Measurements from ENCODE around the gene HNRNPH3.
"Not testable (repeated sequence)": the region's sequence is repeated elsewhere in the genome, so short reads cannot be mapped to it uniquely, and the experiment has no call there.

HNRNPH3 gene

GRCh38 chr10:68331455-68332258, at the start of gene HNRNPH3:
Gene HNRNPH3 (plus strand): TSS chr10:68332064. CDS start chr10:68337222, 5,158 bp downstream.
- DNase-seq, result peak; percentile 56

- no peak for DNase-seq
These were observed 47.5 kb upstream of the HNRNPH3 start for GRCh38 chr10:68284062-68285001.

- no peak for DNase-seq
These were observed 43.1 kb upstream of the HNRNPH3 start for GRCh38 chr10:68288717-68289116.

- DNase-seq, result no peak
These were observed 41.1 kb upstream of the HNRNPH3 start for GRCh38 chr10:68290736-68291135.

DNA sequence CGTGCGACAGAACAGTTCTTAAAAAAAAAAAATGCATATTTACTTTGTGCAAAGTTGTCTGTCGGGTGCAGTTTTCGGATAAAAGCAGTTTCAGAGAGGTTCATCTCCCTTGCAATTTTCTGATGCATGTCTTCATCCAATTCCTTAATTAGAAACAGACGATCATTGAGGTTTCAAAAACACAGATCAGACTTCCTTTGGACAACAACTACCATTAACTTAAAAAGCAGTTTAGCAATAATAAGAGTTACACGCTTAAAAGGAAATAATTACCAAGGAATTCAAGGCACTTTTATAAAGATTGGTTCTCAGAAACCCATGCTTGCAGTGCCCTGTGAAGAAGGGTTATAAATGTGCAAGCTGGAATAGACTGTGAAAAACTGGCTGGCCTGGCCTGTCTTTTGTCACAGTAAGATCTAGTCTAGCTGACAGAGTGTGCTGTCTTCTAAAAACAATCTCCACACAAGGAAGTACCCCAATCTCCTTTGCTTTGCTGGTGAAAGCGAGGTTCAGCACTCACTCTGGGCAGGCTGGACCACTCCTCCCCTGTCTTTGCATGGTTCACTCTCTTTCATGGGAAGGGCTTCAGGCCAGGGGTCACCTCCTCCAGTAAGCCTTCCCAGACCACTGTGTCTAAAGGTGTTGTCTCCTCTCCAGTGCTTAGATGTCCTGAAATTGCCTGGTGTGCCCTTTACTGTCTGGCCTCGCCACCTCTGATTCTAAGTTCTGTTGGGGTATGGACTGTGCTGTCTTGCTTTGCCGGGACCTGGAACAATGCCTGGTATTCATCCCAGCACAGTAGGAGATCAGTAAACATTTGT, 34.8 kb upstream of the HNRNPH3 start:
- DNase-seq, result no peak

- DNase-seq, result no peak
These were observed 30.6 kb upstream of the HNRNPH3 start for GRCh38 chr10:68301301-68301700.

DNA sequence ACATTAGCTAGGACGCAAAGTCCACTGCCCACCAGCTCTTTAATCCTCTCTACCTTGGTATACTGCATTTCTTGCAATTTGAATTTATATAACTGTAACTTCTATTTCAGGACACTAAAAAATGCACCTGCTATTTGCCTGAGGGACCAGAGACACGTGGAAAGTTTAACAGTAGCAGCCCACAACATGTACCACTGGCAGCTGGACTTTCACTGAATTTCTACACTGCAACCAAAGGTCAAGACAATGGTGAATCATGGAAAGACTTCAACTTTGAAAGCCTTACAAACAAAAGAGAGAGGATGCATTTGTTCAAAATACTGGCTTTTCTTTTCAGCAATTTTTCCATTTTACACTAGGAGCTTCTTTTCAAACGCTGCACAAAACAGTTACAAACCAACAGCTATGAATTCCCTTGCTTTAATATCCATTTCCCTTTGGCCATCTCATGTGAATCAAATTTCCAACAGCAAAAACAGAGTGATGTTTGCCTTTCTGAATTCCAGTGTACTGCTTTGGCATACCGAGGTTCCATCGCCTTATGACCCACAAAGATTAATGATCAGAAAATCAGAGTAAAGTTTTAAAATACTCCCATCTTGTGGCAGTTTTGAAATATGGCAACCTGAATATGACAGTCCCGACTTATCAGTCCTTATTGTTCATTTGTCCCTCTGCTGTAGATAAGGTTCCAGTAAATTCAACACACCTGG, 29.9 kb upstream of the HNRNPH3 start:
- no peak for DNase-seq

DNA sequence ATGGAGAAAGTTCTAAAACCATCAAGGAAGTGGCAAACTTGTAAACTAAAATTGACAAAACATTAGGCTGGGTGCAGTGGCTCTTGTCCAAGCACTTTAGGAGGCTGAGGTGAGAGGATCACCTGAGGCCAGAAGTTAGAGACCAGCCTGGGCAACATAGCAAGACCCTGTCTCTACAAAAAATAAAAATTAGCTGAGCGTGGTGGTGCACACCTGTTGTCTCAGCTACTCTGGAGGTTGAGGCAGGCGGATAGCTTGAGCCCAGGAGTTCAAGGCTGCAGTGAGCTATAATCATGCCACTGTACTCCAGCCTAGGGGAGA, 29.4 kb upstream of the HNRNPH3 start:
- DNase-seq, result no peak

- no peak for DNase-seq
These were observed 29.0 kb upstream of the HNRNPH3 start for GRCh38 chr10:68302871-68303270.

- DNase-seq, result no peak
These were observed 27.9 kb upstream of the HNRNPH3 start for GRCh38 chr10:68303849-68304412.

DNA sequence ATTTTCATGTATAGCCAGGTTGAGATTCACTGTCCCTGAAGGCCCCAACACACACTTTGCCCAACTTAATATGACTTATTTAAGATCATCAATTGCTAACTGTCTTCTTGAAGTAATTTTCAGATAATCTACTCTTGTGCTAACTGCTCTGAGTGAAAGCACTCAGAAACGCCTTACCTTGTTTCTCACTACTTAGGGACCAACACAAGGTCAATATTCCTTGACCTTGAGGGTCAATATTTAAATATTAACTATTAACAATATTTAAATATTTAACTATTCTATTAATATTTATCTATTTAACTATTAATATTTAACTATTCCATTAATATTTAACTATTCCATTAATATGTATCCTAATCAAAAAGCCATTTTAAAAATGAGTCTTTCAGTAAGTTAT, 26.0 kb upstream of the HNRNPH3 start:
- no peak for DNase-seq

DNA sequence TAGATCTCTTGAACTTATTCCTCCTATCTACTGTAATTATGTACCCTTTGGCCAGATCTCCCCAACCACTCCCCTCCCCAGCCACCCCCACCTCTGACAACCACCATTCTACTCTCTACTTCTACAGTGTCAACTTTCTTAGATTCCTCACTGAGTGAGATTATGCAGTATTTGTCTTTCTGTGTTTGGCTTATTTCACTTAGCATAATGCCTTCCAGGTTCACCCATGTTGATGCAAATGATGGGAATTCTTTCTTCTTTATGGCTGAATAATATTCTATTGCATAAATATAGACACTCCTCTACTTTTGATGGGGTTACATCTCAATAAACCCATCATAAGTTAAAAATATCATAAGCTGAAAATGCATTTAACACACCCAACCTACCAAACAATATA, 21.3 kb upstream of the HNRNPH3 start:
- DNase-seq, result no peak

GRCh38 chr10:68314930-68315329, 16.9 kb upstream of the HNRNPH3 start:
- not testable (repeated sequence) for DNase-seq

DNA sequence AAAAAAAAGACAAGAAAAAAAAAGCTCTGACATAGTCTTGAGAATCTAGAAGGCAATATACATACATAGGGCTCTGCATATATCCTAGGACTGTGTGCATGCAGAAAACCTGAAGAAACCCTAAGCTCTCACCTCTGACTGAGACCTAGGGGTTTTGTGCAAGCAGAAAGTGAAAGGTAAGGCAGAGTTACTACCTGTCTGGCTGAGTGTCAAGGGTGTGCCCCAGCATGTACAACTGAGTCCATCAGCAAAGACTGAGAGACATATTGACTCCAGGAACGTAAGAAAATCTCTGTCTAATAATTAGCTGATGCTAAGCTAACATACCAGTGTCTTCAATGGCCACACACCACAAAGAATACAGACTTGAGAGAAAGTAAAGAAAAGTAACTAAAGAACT, 16.3 kb upstream of the HNRNPH3 start:
- no peak for DNase-seq

DNA sequence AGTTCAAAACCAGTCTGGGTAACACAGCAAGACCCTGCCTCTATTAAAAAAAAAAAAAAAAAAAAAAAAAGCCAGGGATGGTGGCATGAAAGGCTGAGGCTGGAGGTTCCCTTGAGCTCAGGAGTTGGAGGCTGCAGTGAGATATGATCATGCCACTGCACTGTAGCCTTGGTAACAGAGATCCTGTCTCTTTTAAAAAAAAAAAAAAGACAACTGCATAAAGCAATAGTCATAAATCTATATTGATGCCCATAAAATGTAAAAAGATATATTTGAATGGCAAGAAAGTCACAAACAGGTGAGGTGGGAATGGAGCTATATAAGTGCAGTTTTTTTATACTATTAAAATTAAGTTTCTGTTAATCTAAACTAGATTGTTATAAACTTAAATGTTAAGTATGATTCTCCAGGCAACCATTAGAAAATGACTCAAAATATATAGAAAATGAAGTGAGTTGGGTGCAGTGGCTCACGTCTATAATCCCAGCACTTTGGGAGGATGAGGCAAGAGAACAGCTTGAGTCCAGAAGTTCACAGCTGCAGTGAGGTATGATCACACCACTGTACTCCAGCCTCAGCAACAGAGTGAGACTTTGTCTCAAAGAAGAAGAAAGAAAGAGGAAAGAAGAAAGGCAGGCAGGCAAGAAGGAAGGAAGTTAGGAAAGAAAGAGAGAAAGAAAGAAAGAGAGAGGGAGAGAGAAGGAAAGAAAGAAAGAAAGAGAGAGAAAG, 13.4 kb upstream of the HNRNPH3 start:
- DNase-seq, result no peak

GRCh38 chr10:68324396-68324795, 7.5 kb upstream of the HNRNPH3 start:
- not testable (repeated sequence) for DNase-seq

DNA sequence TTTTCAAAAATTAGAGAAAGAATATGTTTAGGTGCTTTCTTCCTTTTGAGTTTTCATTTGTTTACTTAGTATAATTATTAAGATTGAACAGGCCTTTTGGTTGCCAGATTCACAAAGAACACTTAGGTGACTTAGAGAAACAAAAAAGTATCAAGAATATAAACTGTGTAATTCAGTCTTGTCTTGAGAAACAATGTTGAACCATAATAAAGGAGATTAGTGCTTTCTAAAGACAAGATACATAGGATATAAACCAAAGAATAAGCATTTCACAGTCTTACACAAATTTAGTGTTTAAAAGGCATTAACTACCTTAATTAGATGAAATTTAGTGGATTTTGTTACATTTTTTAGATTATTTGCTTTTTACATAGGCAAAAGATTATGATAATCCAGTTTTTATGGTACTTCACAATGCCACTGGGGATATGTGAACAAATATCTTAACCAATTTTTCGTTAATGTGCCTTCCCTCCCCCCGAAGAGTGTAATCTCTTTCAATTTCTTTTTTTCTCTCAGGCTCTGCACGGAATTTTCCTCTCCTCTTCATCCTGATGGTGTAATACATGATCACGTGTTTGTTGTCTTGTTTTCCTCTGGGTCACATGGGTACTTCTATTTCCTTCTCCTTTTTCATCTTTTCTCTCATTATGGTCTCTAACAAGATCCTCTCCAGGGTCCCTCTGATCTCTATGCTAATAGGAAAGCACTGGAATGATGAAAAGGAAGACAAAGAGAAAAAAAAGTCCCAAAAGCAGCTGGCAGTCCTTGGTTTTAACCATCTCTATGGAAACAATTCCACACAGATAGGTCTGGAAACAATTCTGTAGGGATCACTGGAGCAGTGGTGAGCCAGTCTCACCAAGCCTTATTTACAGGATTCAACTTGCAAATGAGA, 3.7 kb upstream of the HNRNPH3 start:
- DNase-seq, result no peak

GRCh38 chr10:68329506-68329861, 2.4 kb upstream of the HNRNPH3 start:
- no peak for DNase-seq

GRCh38 chr10:68330852-68331454, 911 bp upstream of the HNRNPH3 start:
- DNase-seq, result no peak
